Activated naive CD8-positive, alpha-beta T cell treated with anti-CD3 and anti-CD28 coated beads, Interleukin-2, amount 10 ng/mL, durations not matched to agents 7 days and 5 days (primary cell): ENCODE data around the gene ITGAV. TPM values are rescaled to one million over a fixed set of nuclear protein-coding genes. Genes with fewer than 3 reads are reported as not detected.

Source experiments
- ATAC-seq: fragments of 150-1000 bp; cut with Tn5 transposase; one replicate; pipeline ENCODE4 v1.10.0; 2021; ENCODE audit warnings: low read depth, moderate library complexity
- POLR2A ChIA-PET: fragments of 350-600 bp; sonication (Branson Sonifier 250); formaldehyde crosslinking; loops from one replicate; lab custom pipeline; 2021; ENCODE audit warnings: antibody characterized with exemption; lab: Charles Lee
- DNase-seq: peaks from one replicate; pipeline ENCODE4 v3.0.0; 2021
- H3K27ac Mint-ChIP-seq: one replicate; pipeline ENCODE4 v1.8.0; 2022; ENCODE audit warnings: mild to moderate bottlenecking, mixed read lengths
- H3K27me3 Mint-ChIP-seq: one replicate; pipeline ENCODE4 v1.8.0; 2022; ENCODE audit warnings: mild to moderate bottlenecking, moderate library complexity, mixed read lengths
- H3K36me3 Mint-ChIP-seq: one replicate; pipeline ENCODE4 v1.8.0; 2021; ENCODE audit warnings: mild to moderate bottlenecking, mixed read lengths
- H3K4me1 Mint-ChIP-seq: one replicate; pipeline ENCODE4 v1.8.0; 2021; ENCODE audit warnings: mixed read lengths
- H3K4me3 Mint-ChIP-seq: one replicate; pipeline ENCODE4 v1.8.0; 2022; ENCODE audit warnings: mild to moderate bottlenecking, moderate library complexity, mixed read lengths
- H3K9me3 Mint-ChIP-seq: one replicate; pipeline ENCODE4 v1.8.0; 2021; ENCODE audit warnings: mixed read lengths
- total RNA-seq, 2 experiments: library from RNA; stranded (reverse); gene quantifications; one replicate each; pipeline ENCODE4 v1.2.3, GENCODE V29; 2021

Gene ITGAV
- total RNA-seq, 2 experiments from 2014 or later = 7.5 to 7.7 TPM

GRCh38 chr2:186683341-186683740, 93.5 kb downstream of the ITGAV start:
- Mint-ChIP-seq H3K4me3 (no peak overlapping the region), H3K27me3 (no peaks in the 10 kb centered on the region), H3K27ac (no peak overlapping the region), H3K4me1 (no peaks in the 10 kb centered on the region), H3K9me3 (peaks cover 7% of the 10 kb centered on the region), H3K36me3 (peaks cover 2% of the 10 kb centered on the region)
- POLR2A ChIA-PET = no interaction called here
- no peak for DNase-seq
- no peak for ATAC-seq

DNA sequence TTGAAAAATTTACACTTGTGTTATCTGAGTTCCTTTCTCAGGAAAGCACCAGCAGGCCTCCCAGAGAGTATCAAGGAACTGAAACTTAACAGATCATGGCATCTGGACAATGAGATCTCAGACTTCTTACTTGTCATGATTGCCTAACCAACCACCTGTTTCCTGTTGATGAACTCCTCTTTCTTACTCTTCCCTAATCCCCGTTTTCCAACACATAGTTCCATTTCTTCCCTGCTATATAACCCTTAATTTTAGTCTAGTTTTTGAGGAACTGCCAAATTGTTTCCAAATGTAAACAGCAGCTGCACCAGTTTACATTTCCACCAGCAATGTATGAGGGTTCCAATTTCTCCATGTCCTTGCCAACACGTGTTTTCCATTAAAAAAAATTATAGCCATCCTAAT, 98.0 kb downstream of the ITGAV start:
- Mint-ChIP-seq H3K4me3 (no peak overlapping the region), H3K36me3 (no peaks in the 10 kb centered on the region), H3K4me1 (no peaks in the 10 kb centered on the region), H3K27ac (no peak overlapping the region), H3K9me3 (peaks cover 7% of the 10 kb centered on the region), H3K27me3 (peaks cover 9% of the 10 kb centered on the region)
- ATAC-seq (no peak), DNase-seq (no peak)
- POLR2A ChIA-PET = no interaction called here

DNA sequence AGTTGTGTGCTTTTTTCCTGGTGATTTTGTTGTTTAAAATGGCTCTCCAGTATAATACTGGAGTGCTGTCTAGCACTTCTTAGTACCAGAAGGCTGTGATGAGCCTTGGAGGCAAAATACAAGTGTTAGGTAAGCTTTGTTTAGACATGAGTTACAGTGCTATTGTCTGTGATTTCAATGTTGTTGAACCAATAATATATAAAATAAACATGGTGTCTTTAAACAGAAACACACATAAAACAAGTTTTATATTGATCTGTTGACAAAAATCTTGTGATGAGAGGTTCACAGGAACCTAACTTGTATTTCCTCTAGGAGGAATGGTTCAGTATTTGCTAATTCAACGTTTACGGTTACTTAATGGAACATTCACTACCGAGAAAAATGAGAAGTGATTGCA, 99.0 kb downstream of the ITGAV start:
- Mint-ChIP-seq H3K9me3 (peaks cover 7% of the 10 kb centered on the region), H3K4me1 (no peaks in the 10 kb centered on the region), H3K27me3 (peaks cover 13% of the 10 kb centered on the region), H3K36me3 (no peaks in the 10 kb centered on the region), H3K27ac (no peak overlapping the region), H3K4me3 (no peak overlapping the region)
- POLR2A ChIA-PET = no interaction called here
- no peak for ATAC-seq
- no peak for DNase-seq

DNA sequence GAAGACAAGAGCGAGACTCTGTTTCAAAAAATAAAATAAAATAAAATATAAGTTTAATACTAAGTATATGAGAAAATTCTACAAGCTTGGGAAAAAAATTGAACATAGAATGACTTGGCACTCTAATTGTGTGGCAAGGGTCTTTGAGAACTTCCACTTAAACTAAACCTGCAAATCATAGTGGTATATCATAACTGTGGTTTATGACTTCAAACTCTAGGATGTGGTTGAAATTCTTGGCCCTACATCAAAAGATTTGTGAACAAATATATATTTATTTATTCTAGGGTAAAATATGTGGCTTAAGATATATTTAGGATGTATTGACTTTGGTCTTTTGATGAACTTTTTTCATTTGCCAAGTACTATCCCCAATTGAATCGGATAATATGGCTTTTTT, 100.9 kb downstream of the ITGAV start:
- peaks cover 7% of the 10 kb centered on the region for H3K9me3 Mint-ChIP-seq

GRCh38 chr2:186691231-186691630, 101.4 kb downstream of the ITGAV start:
- POLR2A ChIA-PET = no interaction called here
- peaks cover 10% of the 10 kb centered on the region for H3K4me1 Mint-ChIP-seq
- peaks cover 7% of the 10 kb centered on the region for H3K9me3 Mint-ChIP-seq
- H3K36me3 Mint-ChIP-seq = no peaks in the 10 kb centered on the region
- ATAC-seq (no peak), DNase-seq (no peak)
- H3K27me3 Mint-ChIP-seq = peaks cover 27% of the 10 kb centered on the region
- H3K27ac Mint-ChIP-seq = no peak overlapping the region
- no peak overlapping the region for H3K4me3 Mint-ChIP-seq

More for the DNA sequence above, 100.9 kb downstream of the ITGAV start:
- DNase-seq (no peak), ATAC-seq (no peak)
- no peak overlapping the region for H3K4me3 Mint-ChIP-seq
- H3K36me3 Mint-ChIP-seq = no peaks in the 10 kb centered on the region
- peaks cover 10% of the 10 kb centered on the region for H3K4me1 Mint-ChIP-seq
- peaks cover 23% of the 10 kb centered on the region for H3K27me3 Mint-ChIP-seq
- POLR2A ChIA-PET = no interaction called here
- no peak overlapping the region for H3K27ac Mint-ChIP-seq

- peaks cover 34% of the 10 kb centered on the region for H3K27me3 Mint-ChIP-seq
- POLR2A ChIA-PET = no interaction called here
Measured at GRCh38 chr2:186691900-186692299, 102.0 kb downstream of the ITGAV start.

DNA sequence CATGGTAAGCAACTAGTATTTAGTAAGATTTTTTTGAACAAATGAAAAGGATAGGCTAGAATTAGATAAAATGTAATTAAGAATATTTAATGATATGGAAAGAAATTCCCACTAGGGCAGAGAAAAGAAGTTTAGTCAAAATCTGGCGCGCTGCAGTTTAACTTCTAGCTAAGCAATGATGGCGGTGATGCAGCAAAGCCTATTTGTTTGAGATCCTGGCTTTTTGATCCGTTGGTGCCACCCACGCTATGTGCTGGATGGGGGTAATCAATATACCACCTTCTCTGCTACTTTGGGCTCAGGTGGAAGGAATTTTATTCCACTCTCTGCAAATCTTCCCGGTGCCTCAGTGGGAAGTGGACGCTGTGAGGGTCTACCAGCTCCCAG, 103.6 kb downstream of the ITGAV start:
- peak overlapping the region; percentile 39 for H3K4me3 Mint-ChIP-seq
- H3K9me3 Mint-ChIP-seq = no peaks in the 10 kb centered on the region
- no peak overlapping the region for H3K27ac Mint-ChIP-seq
- H3K4me1 Mint-ChIP-seq = peaks cover 10% of the 10 kb centered on the region
- ATAC-seq (no peak), DNase-seq (no peak)
- no peaks in the 10 kb centered on the region for H3K36me3 Mint-ChIP-seq
- H3K27me3 Mint-ChIP-seq = peaks cover 41% of the 10 kb centered on the region
- POLR2A ChIA-PET = no interaction called here

More at GRCh38 chr2:186691900-186692299, 102.0 kb downstream of the ITGAV start:
- H3K27ac Mint-ChIP-seq = no peak overlapping the region
- peaks cover 10% of the 10 kb centered on the region for H3K4me1 Mint-ChIP-seq
- peaks cover 7% of the 10 kb centered on the region for H3K9me3 Mint-ChIP-seq
- DNase-seq (no peak), ATAC-seq (no peak)
- H3K36me3 Mint-ChIP-seq = no peaks in the 10 kb centered on the region
- H3K4me3 Mint-ChIP-seq = no peak overlapping the region

DNA sequence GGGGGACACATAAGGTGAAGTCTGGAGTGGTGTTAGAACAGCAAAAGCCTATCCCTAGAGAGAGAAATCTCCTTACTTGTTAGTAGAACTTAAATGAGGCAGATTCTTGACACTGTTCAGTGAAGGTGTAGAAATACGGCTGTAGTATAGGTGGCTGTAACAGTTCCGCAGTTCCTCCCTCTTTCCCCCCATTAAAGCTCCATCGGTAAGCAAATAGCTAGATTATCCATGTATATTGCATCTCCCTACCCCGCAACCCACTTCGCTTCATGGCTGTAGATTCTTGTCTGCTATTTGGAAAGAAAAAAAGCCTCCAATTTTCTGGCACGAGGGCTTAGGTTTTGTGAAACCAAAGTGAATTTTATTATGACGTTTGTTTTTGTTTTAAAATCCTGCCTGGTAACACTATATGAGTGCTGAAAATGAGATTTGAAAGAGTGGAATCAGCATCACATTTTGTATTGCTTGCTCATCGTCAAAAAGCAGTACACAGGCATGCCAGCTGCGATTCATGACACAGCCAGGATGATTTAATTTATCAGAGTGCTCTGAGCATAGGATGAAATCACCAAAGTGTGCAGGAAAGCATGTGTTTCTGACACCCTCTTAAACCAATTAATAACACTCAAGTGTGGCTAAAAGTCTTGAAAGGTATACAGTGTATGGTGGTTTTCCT, 105.4 kb downstream of the ITGAV start:
- peak overlapping the region; percentile 43 for H3K4me3 Mint-ChIP-seq
- peaks cover 50% of the 10 kb centered on the region for H3K27me3 Mint-ChIP-seq
- POLR2A ChIA-PET = no interaction called here
- DNase-seq (no peak), ATAC-seq (no peak)
- H3K4me1 Mint-ChIP-seq = peaks cover 10% of the 10 kb centered on the region
- H3K27ac Mint-ChIP-seq = no peak overlapping the region
- H3K36me3 Mint-ChIP-seq = no peaks in the 10 kb centered on the region
- H3K9me3 Mint-ChIP-seq = no peaks in the 10 kb centered on the region

DNA sequence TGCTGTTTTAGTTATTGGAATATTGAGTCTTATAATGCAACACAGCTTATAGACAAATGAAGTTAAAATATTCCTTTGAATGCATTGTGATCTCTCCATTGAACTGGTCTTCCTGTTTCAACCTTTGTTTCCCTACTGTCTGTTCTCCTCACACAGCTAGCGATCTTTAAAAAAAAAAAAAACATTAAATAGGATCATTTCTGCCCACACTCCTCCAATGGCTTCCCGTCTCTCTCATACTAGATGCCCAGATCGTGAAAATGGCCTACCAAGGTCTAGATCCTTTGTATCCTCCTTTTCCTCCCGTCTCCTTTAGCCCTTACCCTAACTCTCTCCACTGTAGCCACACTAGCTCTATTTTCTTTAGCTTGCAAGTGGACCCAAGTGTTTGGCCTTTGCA, 106.4 kb downstream of the ITGAV start:
- Mint-ChIP-seq H3K27me3 (peaks cover 54% of the 10 kb centered on the region), H3K4me1 (peaks cover 10% of the 10 kb centered on the region), H3K27ac (no peak overlapping the region), H3K9me3 (no peaks in the 10 kb centered on the region), H3K36me3 (no peaks in the 10 kb centered on the region), H3K4me3 (no peak overlapping the region)
- POLR2A ChIA-PET = no interaction called here
- ATAC-seq (no peak), DNase-seq (no peak)

- ATAC-seq = no peak
- no peak overlapping the region for H3K4me3 Mint-ChIP-seq
- H3K4me1 Mint-ChIP-seq = peaks cover 10% of the 10 kb centered on the region
- H3K9me3 Mint-ChIP-seq = no peaks in the 10 kb centered on the region
- no peaks in the 10 kb centered on the region for H3K36me3 Mint-ChIP-seq
- DNase-seq = no peak
- H3K27ac Mint-ChIP-seq = no peak overlapping the region
- POLR2A ChIA-PET = no interaction called here
- peaks cover 51% of the 10 kb centered on the region for H3K27me3 Mint-ChIP-seq
Measured at GRCh38 chr2:186696804-186697203, 106.9 kb downstream of the ITGAV start.

- H3K4me3 Mint-ChIP-seq = no peak overlapping the region
- peaks cover 50% of the 10 kb centered on the region for H3K27me3 Mint-ChIP-seq
- peaks cover 10% of the 10 kb centered on the region for H3K4me1 Mint-ChIP-seq
- no peaks in the 10 kb centered on the region for H3K9me3 Mint-ChIP-seq
- no peak for ATAC-seq
- no peaks in the 10 kb centered on the region for H3K36me3 Mint-ChIP-seq
- POLR2A ChIA-PET = no interaction called here
- H3K27ac Mint-ChIP-seq = no peak overlapping the region
- DNase-seq = no peak
Measured at GRCh38 chr2:186697536-186697935, 107.7 kb downstream of the ITGAV start.

DNA sequence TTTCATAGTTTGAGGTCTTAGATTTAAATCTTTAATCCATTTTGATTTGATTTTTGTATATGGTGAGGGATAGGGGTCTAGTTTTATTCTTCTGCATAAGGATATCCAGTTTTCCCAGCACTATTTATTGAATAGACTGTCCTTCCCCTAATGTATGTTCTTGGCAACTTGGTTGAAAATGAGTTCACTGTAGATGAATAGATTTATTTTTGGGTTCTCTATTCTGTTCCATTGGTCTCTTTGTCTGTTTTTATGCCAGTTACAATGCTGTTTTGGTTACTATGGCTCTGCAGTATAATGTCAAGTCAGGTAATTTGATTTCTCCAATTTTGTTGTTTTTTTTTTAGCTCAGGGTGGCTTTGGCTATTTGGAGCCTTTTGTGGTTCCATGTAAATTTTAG, 109.9 kb downstream of the ITGAV start:
- ATAC-seq (no peak), DNase-seq (no peak)
- Mint-ChIP-seq H3K9me3 (no peaks in the 10 kb centered on the region), H3K4me3 (no peak overlapping the region), H3K27ac (no peak overlapping the region), H3K27me3 (peaks cover 45% of the 10 kb centered on the region), H3K36me3 (no peaks in the 10 kb centered on the region), H3K4me1 (peaks cover 6% of the 10 kb centered on the region)
- POLR2A ChIA-PET = no interaction called here

GRCh38 chr2:186702006-186702405, 112.2 kb downstream of the ITGAV start:
- POLR2A ChIA-PET = no interaction called here
- no peak for DNase-seq
- Mint-ChIP-seq H3K27ac (no peak overlapping the region), H3K36me3 (no peaks in the 10 kb centered on the region), H3K4me3 (no peak overlapping the region), H3K9me3 (no peaks in the 10 kb centered on the region), H3K4me1 (no peaks in the 10 kb centered on the region), H3K27me3 (peaks cover 26% of the 10 kb centered on the region)
- no peak for ATAC-seq

- Mint-ChIP-seq H3K27me3 (peaks cover 24% of the 10 kb centered on the region), H3K27ac (no peak overlapping the region), H3K4me1 (no peaks in the 10 kb centered on the region), H3K9me3 (no peaks in the 10 kb centered on the region), H3K4me3 (no peak overlapping the region), H3K36me3 (no peaks in the 10 kb centered on the region)
- DNase-seq (no peak), ATAC-seq (no peak)
- POLR2A ChIA-PET = no interaction called here
Measured at GRCh38 chr2:186702501-186702900, 112.6 kb downstream of the ITGAV start.
